IMR-90 (cell line): ENCODE measurements around the gene LSM14A. TPM values are rescaled to one million over a fixed set of nuclear protein-coding genes. Genes with fewer than 3 reads are reported as not detected.

Experiments
- ATAC-seq: fragments of 200-7000 bp; cut with Tn5 transposase; 2 replicates; pipeline ENCODE4 v1.9.1; 2020; ENCODE audit warnings: low read depth, mild to moderate bottlenecking, moderate library complexity
- BruUV-seq: library from RNA; stranded (reverse); fragments of 400-500 nt; replicated peaks from 2 replicates; lab custom pipeline; 2021; lab: Mats Ljungman, UMichigan
- CTCF ChIA-PET: fragments of 300-600 bp; formaldehyde crosslinking; extraction: SDS; loops from one replicate; lab custom pipeline; 2021; ENCODE audit warnings: antibody characterized with exemption; lab: Yijun Ruan, JAX
- POLR2A ChIA-PET: fragments of 300-600 bp; sonication (Branson Sonifier 250); formaldehyde crosslinking; loops from one replicate; lab custom pipeline; 2022; ENCODE audit warnings: antibody characterized with exemption; ENCODE audit not compliant: unreplicated experiment; lab: Charles Lee
- DNase-seq: peaks from one replicate; pipeline ENCODE4 v3.0.0; 2013
- H2AFZ ChIP-seq: replicated peaks from 2 replicates; pipeline ENCODE3; 2013; ENCODE audit warnings: low read length, mild to moderate bottlenecking; ENCODE audit not compliant: poor library complexity
- H2AK5ac ChIP-seq: 2 replicates; pipeline ENCODE4 v1.6.1; 2013; ENCODE audit warnings: low read depth, low read length, inconsistent platforms
- H2AK9ac ChIP-seq: replicated peaks from 2 replicates; pipeline ENCODE3; 2013; ENCODE audit warnings: mild to moderate bottlenecking, low read depth, low read length, moderate library complexity; ENCODE audit not compliant: poor library complexity
- H2BK120ac ChIP-seq: 2 replicates; pipeline ENCODE4 v1.6.1; 2013; ENCODE audit warnings: low read depth, low read length, inconsistent platforms
- H2BK15ac ChIP-seq: 3 replicates; pipeline ENCODE4 v1.6.1; 2013; ENCODE audit warnings: low read depth, low read length, inconsistent platforms
- H2BK20ac ChIP-seq: 2 replicates; pipeline ENCODE4 v1.6.1; 2013; ENCODE audit warnings: low read depth, mild to moderate bottlenecking, inconsistent platforms, low read length, moderate library complexity
- H2BK5ac ChIP-seq: 2 replicates; pipeline ENCODE4 v1.6.1; 2013; ENCODE audit warnings: mild to moderate bottlenecking, low read depth, low read length, inconsistent platforms; ENCODE audit not compliant: poor library complexity, severe bottlenecking
- H3K14ac ChIP-seq: replicated peaks from 2 replicates; pipeline ENCODE4 v1.6.1; 2013; ENCODE audit warnings: low read depth, low read length, inconsistent platforms
- H3K18ac ChIP-seq: 2 replicates; pipeline ENCODE4 v1.6.1; 2013; ENCODE audit warnings: low read depth, low read length, control low read depth
- H3K23ac ChIP-seq: 2 replicates; pipeline ENCODE4 v1.6.1; 2013; ENCODE audit warnings: low read depth, low read length, inconsistent platforms
- H3K27ac ChIP-seq: 2 replicates; pipeline ENCODE4 v1.5.1; 2013; ENCODE audit warnings: mild to moderate bottlenecking, control low read depth, low read length; ENCODE audit not compliant: insufficient read depth
- H3K27me3 ChIP-seq: 2 replicates; pipeline ENCODE4 v1.6.1; 2013; ENCODE audit warnings: low read length; ENCODE audit not compliant: control insufficient read depth, insufficient read depth
- H3K36me3 ChIP-seq: 2 replicates; pipeline ENCODE4 v1.6.1; 2013; ENCODE audit warnings: low read length, mixed read lengths; ENCODE audit not compliant: control insufficient read depth, insufficient read depth
- H3K4ac ChIP-seq: 2 replicates; pipeline ENCODE4 v1.6.1; 2013; ENCODE audit warnings: low read depth, low read length, inconsistent platforms
- H3K4me1 ChIP-seq: 2 replicates; pipeline ENCODE4 v1.6.1; 2013; ENCODE audit warnings: low read length, mixed read lengths; ENCODE audit not compliant: control insufficient read depth, insufficient read depth
- H3K4me2 ChIP-seq: 2 replicates; pipeline ENCODE4 v1.6.1; 2013; ENCODE audit warnings: low read depth, mild to moderate bottlenecking, control low read depth, low read length, moderate library complexity
- H3K4me3 ChIP-seq: 2 replicates; pipeline ENCODE4 v1.5.1; 2013; ENCODE audit warnings: low read depth, mild to moderate bottlenecking, control low read depth, low read length, moderate library complexity; ENCODE audit not compliant: insufficient read depth
- H3K56ac ChIP-seq: 2 replicates; pipeline ENCODE4 v1.6.1; 2013; ENCODE audit warnings: low read length, inconsistent platforms; ENCODE audit not compliant: insufficient read depth; ENCODE audit errors: extremely low read depth
- H3K79me1 ChIP-seq, 2 experiments: 2 replicates each; pipeline ENCODE4 v1.6.1; 2013; ENCODE audit warnings: low read length in 2 of 2, inconsistent platforms in 1 of 2, low read depth in 1 of 2
- H3K9ac ChIP-seq: 2 replicates; pipeline ENCODE4 v1.6.1; 2013; ENCODE audit warnings: low read depth, low read length, control low read depth
- H3K9me1 ChIP-seq: 2 replicates; pipeline ENCODE4 v1.6.1; 2013; ENCODE audit warnings: low read length, inconsistent platforms; ENCODE audit not compliant: insufficient read depth
- H3K9me3 ChIP-seq: 2 replicates; pipeline ENCODE4 v1.6.1; 2013; ENCODE audit warnings: low read length; ENCODE audit not compliant: control insufficient read depth, insufficient read depth
- H4K20me1 ChIP-seq: 2 replicates; pipeline ENCODE4 v1.6.1; 2013; ENCODE audit warnings: low read length, inconsistent platforms; ENCODE audit not compliant: insufficient read depth
- H4K5ac ChIP-seq: 2 replicates; pipeline ENCODE4 v1.6.1; 2013; ENCODE audit warnings: mild to moderate bottlenecking, low read depth, low read length, control low read depth
- H4K8ac ChIP-seq, 2 experiments: 2 replicates each; pipeline ENCODE4 v1.6.1; 2013; ENCODE audit warnings: low read depth in 2 of 2, low read length in 2 of 2, control low read depth in 1 of 2, inconsistent platforms in 1 of 2
- H4K91ac ChIP-seq: 2 replicates; pipeline ENCODE4 v1.6.1; 2013; ENCODE audit warnings: low read depth, low read length, inconsistent platforms; ENCODE audit not compliant: insufficient read depth
- BHLHE40 ChIP-seq: fragments of 150-350 bp; IDR thresholded peaks from 2 replicates; pipeline ENCODE4 v1.6.1; 2016; ENCODE audit warnings: mild to moderate bottlenecking, low read depth, low read length
- CEBPB ChIP-seq: IDR thresholded peaks from 2 replicates; pipeline ENCODE4 v1.6.1; 2012; ENCODE audit warnings: low read depth, low read length, improper control_type of control experiment
- CHD1 ChIP-seq: IDR thresholded peaks from 2 replicates; pipeline ENCODE4 v1.6.1; 2012; ENCODE audit warnings: low read depth, low read length, improper control_type of control experiment
- FOS ChIP-seq: fragments of 150-350 bp; IDR thresholded peaks from 2 replicates; pipeline ENCODE4 v1.6.1; 2016; ENCODE audit warnings: low read depth, low read length
- MAZ ChIP-seq: IDR thresholded peaks from 2 replicates; pipeline ENCODE4 v1.6.1; 2012; ENCODE audit warnings: low read depth, mild to moderate bottlenecking, low read length, improper control_type of control experiment, moderate library complexity, borderline replicate concordance
- MXI1 ChIP-seq: IDR thresholded peaks from 2 replicates; pipeline ENCODE4 v1.6.1; 2012; ENCODE audit warnings: low read depth, mild to moderate bottlenecking, low read length, moderate library complexity, borderline replicate concordance
- NFE2L2 ChIP-seq: fragments of 150-350 bp; IDR thresholded peaks from 2 replicates; pipeline ENCODE4 v1.6.1; 2016; ENCODE audit warnings: low read depth, mild to moderate bottlenecking, low read length
- POLR2A ChIP-seq: IDR thresholded peaks from 2 replicates; pipeline ENCODE4 v1.6.1; 2012; ENCODE audit warnings: mild to moderate bottlenecking, low read depth, low read length
- RAD21 ChIP-seq: IDR thresholded peaks from 2 replicates; pipeline ENCODE4 v1.6.1; 2012; ENCODE audit warnings: low read length, improper control_type of control experiment
- RCOR1 ChIP-seq: IDR thresholded peaks from 2 replicates; pipeline ENCODE4 v1.6.1; 2012; ENCODE audit warnings: mild to moderate bottlenecking, low read length, improper control_type of control experiment; ENCODE audit not compliant: insufficient replicate concordance
- RFX5 ChIP-seq: IDR thresholded peaks from 2 replicates; pipeline ENCODE4 v1.8.0; 2012; ENCODE audit warnings: low read depth, mild to moderate bottlenecking, low read length, moderate library complexity
- SMC3 ChIP-seq: fragments of 150-350 bp; IDR thresholded peaks from 2 replicates; pipeline ENCODE4 v1.6.1; 2016; ENCODE audit warnings: low read depth, mild to moderate bottlenecking, antibody characterized with exemption, low read length, moderate library complexity
- USF2 ChIP-seq: fragments of 150-350 bp; IDR thresholded peaks from 2 replicates; pipeline ENCODE4 v1.6.1; 2017; ENCODE audit warnings: mild to moderate bottlenecking, antibody characterized with exemption, low read length, low read depth
- WGBS, 2 experiments: methylation state at CpG; one replicate each; pipeline versions ENCODE4 v1.1.5 to v1.1.7; 2013; ENCODE audit warnings: missing lambda C conversion rate in 2 of 2; ENCODE audit not compliant: insufficient read length in 1 of 2; ENCODE audit errors: extremely low coverage in 2 of 2; 5-methylcytosine and 5-hydroxymethylcytosine counted together
- dilution Hi-C: fragments of 300-500 bp; cut with HindIII; formaldehyde crosslinking; loops from one replicate; pipeline ENCODE4 v1.14.3; 2018; ENCODE audit warnings: low sequenced_read_pairs; ENCODE audit not compliant: unreplicated experiment
- in situ Hi-C: fragments of 300-500 bp; cut with MboI; formaldehyde crosslinking; loops from 3 replicates; pipeline ENCODE4 v1.14.3; 2019; ENCODE audit warnings: low sequenced_read_pairs, inconsistent platforms, mixed read lengths
- intact Hi-C: fragments of 100-400 bp; cut with micrococcal nuclease; formaldehyde crosslinking; loops from 2 replicates; pipeline ENCODE4 v1.10.0; 2022
- polyA plus RNA-seq, 3 experiments: library from polyadenylated mRNA; depleted of rRNA; stranded (reverse); fragments of >200 nt; gene quantifications; 2 replicates each; pipeline ENCODE4 v1.2.3, GENCODE V29; 2012; ENCODE audit warnings: low replicate concordance in 1 of 3
- total RNA-seq: library from RNA; depleted of rRNA; stranded (reverse); fragments of >200 nt; gene quantifications from 2 replicates; pipeline ENCODE4 v1.2.3, GENCODE V29; 2012
- TF ChIP-seq, protein P1 (sequence below): fragments of 150-350 bp; IDR thresholded peaks from 2 replicates; pipeline ENCODE4 v1.6.1; 2016; ENCODE audit warnings: low read depth, mild to moderate bottlenecking, low read length, moderate library complexity, borderline replicate concordance
- TF ChIP-seq, protein P2 (sequence below): conservative IDR thresholded peaks from 2 replicates; pipeline ENCODE4 v1.5.1; 2012; ENCODE audit warnings: mild to moderate bottlenecking, low read depth, low read length, improper control_type of control experiment

LSM14A gene
- total and polyA plus RNA-seq, 2 of the 4 experiments (the other 2 are of a cell fraction) = 44.3 to 54.8 TPM

- Histone ChIP-seq H2BK15ac (no peak overlapping the region), H3K9me1 (peaks cover 29% of the 10 kb centered on the region), H3K14ac (no peak overlapping the region), H3K36me3 (peaks cover 37% of the 10 kb centered on the region), H3K18ac (no peak overlapping the region), H3K4me2 (no peak overlapping the region), H4K91ac (no peak overlapping the region), H3K9ac (no peak overlapping the region), H3K27ac (no peak overlapping the region), H3K27me3 (no peaks in the 10 kb centered on the region), H2BK5ac (no peak overlapping the region), H4K20me1 (peaks cover 36% of the 10 kb centered on the region), H4K8ac (peak overlapping the region in 1 of 2 experiments; percentile 17; a peak in 1 of 4 replicates), H2AFZ (no peak overlapping the region), H3K56ac (no peak overlapping the region), H2BK20ac (no peak overlapping the region), H3K79me1 (peaks cover 24 to 65% of the 10 kb centered on the region in 2 experiments), H2AK9ac (no peak overlapping the region), H3K4ac (0 out of 2 replicates have a peak overlapping the region, but pooled peaks have one; percentile 6), H2AK5ac (no peak overlapping the region), H2BK120ac (no peak overlapping the region), H3K9me3 (no peaks in the 10 kb centered on the region), H3K23ac (no peak overlapping the region), H4K5ac (no peak overlapping the region), H3K4me3 (no peak overlapping the region), H3K4me1 (peaks cover 24% of the 10 kb centered on the region)
- intact Hi-C loops = loop anchor here (5.0 to 10.0 kb wide), 2 partner anchors 109 to 206 kb away; no protein-coding TSS in a partner anchor
- in situ Hi-C loops = no loop called here
- ATAC-seq (no peak), DNase-seq (no peak)
- BruUV-seq = no TSS peak
- dilution Hi-C loops = no loop called here
- no peak for TF ChIP-seq RCOR1
- TF ChIP-seq BHLHE40 = no peak
- no peak for TF ChIP-seq USF2
- TF ChIP-seq, protein P1, sequence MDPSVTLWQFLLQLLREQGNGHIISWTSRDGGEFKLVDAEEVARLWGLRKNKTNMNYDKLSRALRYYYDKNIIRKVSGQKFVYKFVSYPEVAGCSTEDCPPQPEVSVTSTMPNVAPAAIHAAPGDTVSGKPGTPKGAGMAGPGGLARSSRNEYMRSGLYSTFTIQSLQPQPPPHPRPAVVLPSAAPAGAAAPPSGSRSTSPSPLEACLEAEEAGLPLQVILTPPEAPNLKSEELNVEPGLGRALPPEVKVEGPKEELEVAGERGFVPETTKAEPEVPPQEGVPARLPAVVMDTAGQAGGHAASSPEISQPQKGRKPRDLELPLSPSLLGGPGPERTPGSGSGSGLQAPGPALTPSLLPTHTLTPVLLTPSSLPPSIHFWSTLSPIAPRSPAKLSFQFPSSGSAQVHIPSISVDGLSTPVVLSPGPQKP = no peak
- TF ChIP-seq CEBPB = no peak
- TF ChIP-seq, protein P2, sequence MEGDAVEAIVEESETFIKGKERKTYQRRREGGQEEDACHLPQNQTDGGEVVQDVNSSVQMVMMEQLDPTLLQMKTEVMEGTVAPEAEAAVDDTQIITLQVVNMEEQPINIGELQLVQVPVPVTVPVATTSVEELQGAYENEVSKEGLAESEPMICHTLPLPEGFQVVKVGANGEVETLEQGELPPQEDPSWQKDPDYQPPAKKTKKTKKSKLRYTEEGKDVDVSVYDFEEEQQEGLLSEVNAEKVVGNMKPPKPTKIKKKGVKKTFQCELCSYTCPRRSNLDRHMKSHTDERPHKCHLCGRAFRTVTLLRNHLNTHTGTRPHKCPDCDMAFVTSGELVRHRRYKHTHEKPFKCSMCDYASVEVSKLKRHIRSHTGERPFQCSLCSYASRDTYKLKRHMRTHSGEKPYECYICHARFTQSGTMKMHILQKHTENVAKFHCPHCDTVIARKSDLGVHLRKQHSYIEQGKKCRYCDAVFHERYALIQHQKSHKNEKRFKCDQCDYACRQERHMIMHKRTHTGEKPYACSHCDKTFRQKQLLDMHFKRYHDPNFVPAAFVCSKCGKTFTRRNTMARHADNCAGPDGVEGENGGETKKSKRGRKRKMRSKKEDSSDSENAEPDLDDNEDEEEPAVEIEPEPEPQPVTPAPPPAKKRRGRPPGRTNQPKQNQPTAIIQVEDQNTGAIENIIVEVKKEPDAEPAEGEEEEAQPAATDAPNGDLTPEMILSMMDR = no peak
- no peak for TF ChIP-seq CHD1
- no peak for TF ChIP-seq FOS
- TF ChIP-seq RFX5 = no peak
- no peak for TF ChIP-seq MXI1
- TF ChIP-seq MAZ = no peak
- no peak for TF ChIP-seq RAD21
- no peak for TF ChIP-seq NFE2L2
- TF ChIP-seq POLR2A = no peak
- no peak for TF ChIP-seq SMC3
- no CpG with 5 or more reads among the region's 3 CpGs for WGBS, 2 experiments
- ChIA-PET CTCF (interaction anchor here (1.4 kb wide), 1 partner anchor 9 kb away, joined by 3 read pairs; no protein-coding TSS in a partner anchor), POLR2A (no interaction called here)
These were observed 56.5 kb downstream of the LSM14A start for GRCh38 chr19:34228762-34229161.
